Hepatocyte (in vitro differentiated cells): ENCODE results near the gene GRB10.

Experiments used
- EZH2 ChIP-seq: fragments of 200-600 bp; sonication (generic); IDR thresholded peaks from 2 replicates; pipeline ENCODE4 v1.6.1; 2016; ENCODE audit warnings: antibody characterized with exemption, mild to moderate bottlenecking, borderline replicate concordance
- EZH2phosphoT487 ChIP-seq: fragments of 200-600 bp; sonication (generic); IDR thresholded peaks from one replicate; pipeline ENCODE4 v1.6.1; 2018; ENCODE audit warnings: antibody characterized with exemption, mild to moderate bottlenecking, low read depth, moderate library complexity; ENCODE audit not compliant: unreplicated experiment, severe bottlenecking
- TF ChIP-seq, protein P1 (sequence below): fragments of 200-600 bp; sonication (generic); IDR thresholded peaks from 2 replicates; pipeline ENCODE4 v1.5.1; 2016; ENCODE audit warnings: antibody characterized with exemption, mild to moderate bottlenecking; ENCODE audit not compliant: poor library complexity

DNA sequence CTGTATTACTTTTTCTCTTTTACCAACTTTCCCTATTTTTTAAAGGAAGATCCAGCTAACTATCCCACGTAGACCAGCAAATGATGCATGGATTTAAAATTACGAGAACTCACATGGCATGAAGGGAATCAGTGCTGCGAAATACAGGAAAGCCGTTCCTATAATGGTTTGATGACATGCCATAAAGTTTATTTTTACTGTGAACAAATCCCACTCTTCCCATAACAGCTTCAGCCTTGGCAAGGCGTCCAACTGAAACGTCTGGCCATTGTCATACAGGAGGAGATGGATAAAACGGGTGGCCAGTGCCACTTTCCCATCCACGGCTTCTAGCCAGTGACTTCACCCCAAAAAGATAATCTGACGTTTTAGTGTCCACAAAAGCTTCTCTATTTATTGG lies 111.3 kb downstream of the GRB10 start:
- TF ChIP-seq, protein P1, sequence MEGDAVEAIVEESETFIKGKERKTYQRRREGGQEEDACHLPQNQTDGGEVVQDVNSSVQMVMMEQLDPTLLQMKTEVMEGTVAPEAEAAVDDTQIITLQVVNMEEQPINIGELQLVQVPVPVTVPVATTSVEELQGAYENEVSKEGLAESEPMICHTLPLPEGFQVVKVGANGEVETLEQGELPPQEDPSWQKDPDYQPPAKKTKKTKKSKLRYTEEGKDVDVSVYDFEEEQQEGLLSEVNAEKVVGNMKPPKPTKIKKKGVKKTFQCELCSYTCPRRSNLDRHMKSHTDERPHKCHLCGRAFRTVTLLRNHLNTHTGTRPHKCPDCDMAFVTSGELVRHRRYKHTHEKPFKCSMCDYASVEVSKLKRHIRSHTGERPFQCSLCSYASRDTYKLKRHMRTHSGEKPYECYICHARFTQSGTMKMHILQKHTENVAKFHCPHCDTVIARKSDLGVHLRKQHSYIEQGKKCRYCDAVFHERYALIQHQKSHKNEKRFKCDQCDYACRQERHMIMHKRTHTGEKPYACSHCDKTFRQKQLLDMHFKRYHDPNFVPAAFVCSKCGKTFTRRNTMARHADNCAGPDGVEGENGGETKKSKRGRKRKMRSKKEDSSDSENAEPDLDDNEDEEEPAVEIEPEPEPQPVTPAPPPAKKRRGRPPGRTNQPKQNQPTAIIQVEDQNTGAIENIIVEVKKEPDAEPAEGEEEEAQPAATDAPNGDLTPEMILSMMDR: no peak
- TF ChIP-seq EZH2phosphoT487: no peak
- TF ChIP-seq EZH2: no peak
